H9 (cell line): ENCODE results near the gene EPS8. TPM values are rescaled to one million over a fixed set of nuclear protein-coding genes. Genes with fewer than 3 reads are reported as not detected.

Experiments
- DNase-seq: peaks from one replicate; pipeline ENCODE4 v3.0.0-alpha.2; 2017
- H2AFZ ChIP-seq: one replicate; pipeline ENCODE4 v1.6.1; 2013; ENCODE audit warnings: mild to moderate bottlenecking, low read length, control low read depth, moderate library complexity
- H2AK5ac ChIP-seq: 2 replicates; pipeline ENCODE4 v1.6.1; 2013; ENCODE audit warnings: low read length, control low read depth, mixed read lengths; ENCODE audit not compliant: insufficient read length
- H2BK120ac ChIP-seq: one replicate; pipeline ENCODE4 v1.6.1; 2013; ENCODE audit warnings: low read depth, mild to moderate bottlenecking, low read length, control low read depth, inconsistent platforms; ENCODE audit not compliant: poor library complexity, severe bottlenecking
- H2BK12ac ChIP-seq: 2 replicates; pipeline ENCODE4 v1.6.1; 2013; ENCODE audit warnings: low read length, control low read depth, mixed read lengths, low read depth; ENCODE audit not compliant: insufficient read length
- H2BK15ac ChIP-seq: 2 replicates; pipeline ENCODE4 v1.6.1; 2013; ENCODE audit warnings: low read depth, low read length, control low read depth
- H2BK20ac ChIP-seq: one replicate; pipeline ENCODE4 v1.6.1; 2013; ENCODE audit warnings: low read depth, mild to moderate bottlenecking, low read length, control low read depth, inconsistent platforms; ENCODE audit not compliant: poor library complexity, severe bottlenecking
- H2BK5ac ChIP-seq: 2 replicates; pipeline ENCODE4 v1.6.1; 2013; ENCODE audit warnings: low read length, control low read depth, mixed read lengths; ENCODE audit not compliant: insufficient read length
- H3K14ac ChIP-seq: 2 replicates; pipeline ENCODE4 v1.6.1; 2013; ENCODE audit warnings: low read length, control low read depth; ENCODE audit not compliant: insufficient read depth
- H3K18ac ChIP-seq: 2 replicates; pipeline ENCODE4 v1.6.1; 2013; ENCODE audit warnings: low read depth, mild to moderate bottlenecking, mixed read lengths, low read length, control low read depth; ENCODE audit not compliant: insufficient read length
- H3K23ac ChIP-seq: 2 replicates; pipeline ENCODE4 v1.6.1; 2013; ENCODE audit warnings: low read length, control low read depth, mixed read lengths, low read depth; ENCODE audit not compliant: insufficient read length
- H3K23me2 ChIP-seq: 2 replicates; pipeline ENCODE4 v1.6.1; 2013; ENCODE audit warnings: low read depth, mild to moderate bottlenecking, mixed read lengths, low read length, control low read depth; ENCODE audit not compliant: insufficient read length, poor library complexity, severe bottlenecking
- H3K27ac ChIP-seq: 2 replicates; pipeline ENCODE4 v1.5.1; 2013; ENCODE audit warnings: low read length, control low read depth, mixed read lengths, low read depth; ENCODE audit not compliant: insufficient read length
- H3K27me3 ChIP-seq: 2 replicates; pipeline ENCODE4 v1.6.1; 2013; ENCODE audit warnings: low read length, control low read depth, inconsistent platforms; ENCODE audit not compliant: insufficient read depth
- H3K4ac ChIP-seq: 2 replicates; pipeline ENCODE4 v1.6.1; 2013; ENCODE audit warnings: low read depth, mild to moderate bottlenecking, control low read depth, inconsistent platforms, low read length, moderate library complexity
- H3K4me1 ChIP-seq: 2 replicates; pipeline ENCODE4 v1.6.1; 2013; ENCODE audit warnings: low read length, control low read depth, inconsistent platforms; ENCODE audit not compliant: insufficient read depth
- H3K4me2 ChIP-seq: 2 replicates; pipeline ENCODE4 v1.6.1; 2013; ENCODE audit warnings: low read length, control low read depth, mixed read lengths; ENCODE audit not compliant: insufficient read length, insufficient read depth
- H3K56ac ChIP-seq: 2 replicates; pipeline ENCODE4 v1.6.1; 2013; ENCODE audit warnings: low read depth, mild to moderate bottlenecking, mixed read lengths, low read length, control low read depth; ENCODE audit not compliant: insufficient read length
- H3K79me1 ChIP-seq: 2 replicates; pipeline ENCODE4 v1.6.1; 2013; ENCODE audit warnings: low read depth, mild to moderate bottlenecking, moderate library complexity, low read length, control low read depth, inconsistent platforms; ENCODE audit not compliant: insufficient read depth, poor library complexity, severe bottlenecking
- H3K79me2 ChIP-seq: 2 replicates; pipeline ENCODE4 v1.6.1; 2013; ENCODE audit warnings: low read length, control low read depth, inconsistent platforms; ENCODE audit not compliant: insufficient read depth
- H3K9ac ChIP-seq: 2 replicates; pipeline ENCODE4 v1.6.1; 2013; ENCODE audit warnings: low read length, control low read depth, mixed read lengths; ENCODE audit not compliant: insufficient read length; ENCODE audit errors: extremely low read depth
- H3K9me3 ChIP-seq: one replicate; pipeline ENCODE4 v1.6.1; 2013; ENCODE audit warnings: low read depth, low read length, inconsistent platforms; ENCODE audit not compliant: control insufficient read depth
- H3T11ph ChIP-seq: one replicate; pipeline ENCODE4 v1.6.1; 2013; ENCODE audit warnings: mild to moderate bottlenecking, low read length, control low read depth, inconsistent platforms
- H4K20me1 ChIP-seq: one replicate; pipeline ENCODE4 v1.6.1; 2013; ENCODE audit not compliant: control insufficient read depth, insufficient read length, insufficient read depth
- H4K5ac ChIP-seq: 2 replicates; pipeline ENCODE4 v1.6.1; 2013; ENCODE audit warnings: low read depth, mild to moderate bottlenecking, mixed read lengths, low read length, control low read depth; ENCODE audit not compliant: insufficient read length
- H4K8ac ChIP-seq: replicated peaks from 2 replicates; pipeline ENCODE4 v1.6.1; 2013; ENCODE audit warnings: low read length, control low read depth, mixed read lengths, low read depth; ENCODE audit not compliant: insufficient read length
- H4K91ac ChIP-seq: 2 replicates; pipeline ENCODE4 v1.6.1; 2013; ENCODE audit warnings: low read depth, mild to moderate bottlenecking, moderate library complexity, mixed read lengths, low read length, control low read depth; ENCODE audit not compliant: insufficient read length
- H3K27ac Mint-ChIP-seq, 3 experiments: 2 replicates in 2 of 3; 3 replicates in 1 of 3; pipeline ENCODE4 v1.8.0; 2020 to 2021; ENCODE audit warnings: mixed read lengths in 3 of 3, mild to moderate bottlenecking in 1 of 3, moderate library complexity in 1 of 3
- H3K27me3 Mint-ChIP-seq: 2 replicates; pipeline ENCODE4 v1.8.0; 2021; ENCODE audit warnings: low read depth, mild to moderate bottlenecking, moderate library complexity, mixed read lengths
- H3K36me3 Mint-ChIP-seq, 3 experiments: 2 replicates in 2 of 3; 3 replicates in 1 of 3; pipeline ENCODE4 v1.8.0; 2020 to 2021; ENCODE audit warnings: low read depth in 3 of 3, mixed read lengths in 3 of 3; ENCODE audit not compliant: insufficient read depth in 1 of 3
- H3K4me1 Mint-ChIP-seq, 2 experiments: 2 replicates each; pipeline ENCODE4 v1.8.0; 2020; ENCODE audit warnings: mixed read lengths in 2 of 2
- H3K4me3 Mint-ChIP-seq, 2 experiments: 2 replicates in 1 of 2; 3 replicates in 1 of 2; pipeline ENCODE4 v1.8.0; 2020 to 2021; ENCODE audit warnings: mild to moderate bottlenecking in 2 of 2, mixed read lengths in 2 of 2, moderate library complexity in 1 of 2
- H3K9me3 Mint-ChIP-seq, 2 experiments: 2 replicates in 1 of 2; 3 replicates in 1 of 2; pipeline ENCODE4 v1.8.0; 2020; ENCODE audit warnings: mild to moderate bottlenecking in 2 of 2, mixed read lengths in 2 of 2, moderate library complexity in 1 of 2
- WGBS: extraction: QIAGEN DNeasy Blood & Tissue Kit; methylation state at CpG from one replicate; pipeline ENCODE4 v1.1.7; 2013; ENCODE audit warnings: missing lambda C conversion rate, low lambda C conversion rate, mixed read lengths; ENCODE audit not compliant: insufficient read length; ENCODE audit errors: extremely low coverage; 5-methylcytosine and 5-hydroxymethylcytosine counted together
- total RNA-seq: library from RNA; stranded (reverse); gene quantifications from 2 replicates; pipeline ENCODE4 v1.2.1, GENCODE V29; 2021
- TF ChIP-seq, protein P1 (sequence below): fragments of 200-600 bp; sonication (generic); conservative IDR thresholded peaks from 3 replicates; pipeline ENCODE4 v1.8.0; 2021; ENCODE audit warnings: antibody characterized with exemption, mild to moderate bottlenecking

The EPS8 gene
- total RNA-seq, 1 experiment from 2014 or later = 2.2 TPM

DNA sequence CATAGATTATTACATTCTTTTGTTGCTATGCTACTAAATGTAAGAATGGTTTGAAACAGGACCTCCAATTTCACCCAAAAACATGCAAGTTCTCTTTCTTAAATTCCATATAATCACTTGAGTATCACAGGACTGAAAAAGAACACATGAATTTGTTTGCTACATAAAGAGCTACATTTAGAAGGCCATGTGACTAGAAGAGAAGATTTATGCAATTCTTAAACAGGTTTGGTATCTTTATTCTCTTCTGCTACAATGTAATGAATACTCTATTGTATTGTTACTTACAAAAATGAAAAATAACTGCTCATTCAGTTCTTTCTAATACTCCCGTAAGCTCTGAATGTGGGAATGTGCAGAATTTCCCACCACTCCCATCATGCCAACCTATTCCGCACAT is 9.3 kb downstream of the EPS8 start:
- Histone ChIP-seq H3K79me1 (no peaks in the 10 kb centered on the region), H4K20me1 (no peaks in the 10 kb centered on the region), H4K5ac (no peak overlapping the region), H3K14ac (no peak overlapping the region), H3K9me3 (no peaks in the 10 kb centered on the region), H3K79me2 (no peaks in the 10 kb centered on the region), H2BK12ac (no peak overlapping the region), H3K9ac (no peak overlapping the region), H3K56ac (no peak overlapping the region), H3K4ac (no peak overlapping the region), H2BK20ac (no peak overlapping the region), H3T11ph (no peak overlapping the region), H3K18ac (no peak overlapping the region), H3K4me2 (no peak overlapping the region), H4K8ac (no peak overlapping the region), H3K27me3 (no peaks in the 10 kb centered on the region), H3K4me1 (no peaks in the 10 kb centered on the region; the same call in 1 of the 2 replicates), H3K23me2 (no peaks in the 10 kb centered on the region), H2BK15ac (no peak overlapping the region), H2AK5ac (no peak overlapping the region), H2AFZ (no peak overlapping the region), H3K27ac (no peak overlapping the region), H3K23ac (no peak overlapping the region), H2BK5ac (no peak overlapping the region), H2BK120ac (no peak overlapping the region), H4K91ac (no peak overlapping the region)
- DNase-seq = no peak
- Mint-ChIP-seq H3K27ac (no peak overlapping the region), H3K4me1 (peaks cover 2% of the 10 kb centered on the region in 2 experiments; a peak in 3 of 4 replicates), H3K36me3 (no peaks in the 10 kb centered on the region), H3K27me3 (peaks cover under 1% of the 10 kb centered on the region; the same call in 1 of the 2 replicates), H3K9me3 (no peaks in the 10 kb centered on the region), H3K4me3 (no peak overlapping the region)
- TF ChIP-seq, protein P1, sequence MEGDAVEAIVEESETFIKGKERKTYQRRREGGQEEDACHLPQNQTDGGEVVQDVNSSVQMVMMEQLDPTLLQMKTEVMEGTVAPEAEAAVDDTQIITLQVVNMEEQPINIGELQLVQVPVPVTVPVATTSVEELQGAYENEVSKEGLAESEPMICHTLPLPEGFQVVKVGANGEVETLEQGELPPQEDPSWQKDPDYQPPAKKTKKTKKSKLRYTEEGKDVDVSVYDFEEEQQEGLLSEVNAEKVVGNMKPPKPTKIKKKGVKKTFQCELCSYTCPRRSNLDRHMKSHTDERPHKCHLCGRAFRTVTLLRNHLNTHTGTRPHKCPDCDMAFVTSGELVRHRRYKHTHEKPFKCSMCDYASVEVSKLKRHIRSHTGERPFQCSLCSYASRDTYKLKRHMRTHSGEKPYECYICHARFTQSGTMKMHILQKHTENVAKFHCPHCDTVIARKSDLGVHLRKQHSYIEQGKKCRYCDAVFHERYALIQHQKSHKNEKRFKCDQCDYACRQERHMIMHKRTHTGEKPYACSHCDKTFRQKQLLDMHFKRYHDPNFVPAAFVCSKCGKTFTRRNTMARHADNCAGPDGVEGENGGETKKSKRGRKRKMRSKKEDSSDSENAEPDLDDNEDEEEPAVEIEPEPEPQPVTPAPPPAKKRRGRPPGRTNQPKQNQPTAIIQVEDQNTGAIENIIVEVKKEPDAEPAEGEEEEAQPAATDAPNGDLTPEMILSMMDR = no peak
- WGBS = no CpG with 5 or more reads among the region's 2 CpGs
